HEK293T (cell line): ENCODE results near the gene DLX4.

ENCODE experiments used
- CTCF ChIA-PET: fragments of 350-600 bp; formaldehyde crosslinking; extraction: SDS; loops from one replicate; lab custom pipeline; 2021; ENCODE audit warnings: antibody characterized with exemption, inconsistent platforms; lab: Yijun Ruan, JAX
- POLR2A ChIA-PET: fragments of 350-600 bp; formaldehyde crosslinking; extraction: SDS; loops from one replicate; lab custom pipeline; 2020; ENCODE audit warnings: antibody characterized with exemption, inconsistent platforms; lab: Yijun Ruan, JAX
- DNase-seq: peaks from one replicate; pipeline ENCODE4 v3.0.0; 2012; ENCODE audit warnings: mixed read lengths; ENCODE audit errors: extremely low spot score
- ARNT ChIP-seq: fragments of 450-650 bp; IDR thresholded peaks from 2 replicates; pipeline ENCODE4 v1.6.1; 2017; ENCODE audit warnings: mild to moderate bottlenecking
- BHLHE40 ChIP-seq: fragments of 450-650 bp; IDR thresholded peaks from 2 replicates; pipeline ENCODE4 v1.6.1; 2016; ENCODE audit warnings: mild to moderate bottlenecking, moderate library complexity, borderline replicate concordance
- CTBP1 ChIP-seq: fragments of 450-650 bp; IDR thresholded peaks from 2 replicates; pipeline ENCODE4 v1.6.1; 2016; ENCODE audit warnings: borderline replicate concordance
- ELF4 ChIP-seq: fragments of 450-650 bp; IDR thresholded peaks from 2 replicates; pipeline ENCODE4 v1.6.1; 2017; ENCODE audit warnings: antibody characterized with exemption
- FOXA1 ChIP-seq: fragments of 450-650 bp; IDR thresholded peaks from 2 replicates; pipeline ENCODE4 v1.6.1; 2016; ENCODE audit warnings: mild to moderate bottlenecking
- FOXK2 ChIP-seq: fragments of 450-650 bp; IDR thresholded peaks from 2 replicates; pipeline ENCODE4 v1.6.1; 2016; ENCODE audit warnings: mild to moderate bottlenecking
- FOXM1 ChIP-seq: fragments of 450-650 bp; IDR thresholded peaks from 2 replicates; pipeline ENCODE4 v1.6.1; 2017; ENCODE audit warnings: mild to moderate bottlenecking, borderline replicate concordance
- HDGF ChIP-seq: fragments of 450-650 bp; IDR thresholded peaks from 2 replicates; pipeline ENCODE4 v1.6.1; 2017; ENCODE audit warnings: antibody characterized with exemption, borderline replicate concordance
- L3MBTL2 ChIP-seq: fragments of 450-650 bp; conservative IDR thresholded peaks from 2 replicates; pipeline ENCODE4 v1.6.1; 2016; ENCODE audit warnings: mild to moderate bottlenecking
- LEF1 ChIP-seq: fragments of 450-650 bp; IDR thresholded peaks from 2 replicates; pipeline ENCODE4 v1.6.1; 2017; ENCODE audit warnings: mild to moderate bottlenecking, borderline replicate concordance
- NFRKB ChIP-seq: fragments of 450-650 bp; IDR thresholded peaks from 2 replicates; pipeline ENCODE4 v1.6.1; 2016; ENCODE audit warnings: mild to moderate bottlenecking, moderate library complexity
- SP1 ChIP-seq: fragments of 450-650 bp; IDR thresholded peaks from 2 replicates; pipeline ENCODE4 v1.6.1; 2017
- SUZ12 ChIP-seq: fragments of 450-650 bp; IDR thresholded peaks from 2 replicates; pipeline ENCODE4 v1.6.1; 2016; ENCODE audit warnings: mild to moderate bottlenecking
- TARDBP ChIP-seq: fragments of 450-650 bp; IDR thresholded peaks from 2 replicates; pipeline ENCODE4 v1.6.1; 2016
- ZNF384 ChIP-seq: fragments of 450-650 bp; IDR thresholded peaks from 2 replicates; pipeline ENCODE4 v1.6.1; 2016
- TF ChIP-seq, protein P1 (sequence below): fragments of 450-650 bp; IDR thresholded peaks from 2 replicates; pipeline ENCODE4 v1.6.1; 2016

The DLX4 gene

DNA sequence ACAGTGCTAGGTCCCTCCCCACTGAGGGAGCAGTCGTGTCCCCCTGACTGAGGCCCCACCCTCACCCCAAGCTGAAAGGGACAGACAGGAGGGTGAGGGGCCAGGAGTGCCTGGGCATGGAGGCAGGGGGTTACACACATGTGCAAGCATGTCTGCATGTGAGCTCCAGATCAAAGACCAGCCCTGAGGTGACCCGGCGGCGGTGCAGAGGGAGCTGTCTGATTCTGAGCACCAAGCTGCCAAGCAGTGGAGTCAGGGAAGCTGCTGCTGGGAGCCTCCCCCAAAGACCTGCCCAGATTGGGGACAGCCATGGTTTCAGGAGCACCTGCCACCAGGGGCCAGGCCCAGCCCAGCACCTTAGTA lies 20.5 kb downstream of the DLX4 start:
- ChIA-PET POLR2A (interaction anchor here (1.5 kb wide), 1 partner anchor 11 kb away, joined by 4 read pairs; no protein-coding TSS in a partner anchor), CTCF (interaction anchor here (0.6 to 1.3 kb wide), 3 partner anchors 38 to 100 kb away, joined by 3 to 7 read pairs (median 3); no protein-coding TSS in a partner anchor)
- no peak for DNase-seq
- TF ChIP-seq CTBP1, result no peak
- no peak for TF ChIP-seq ELF4
- TF ChIP-seq SP1, result no peak
- TF ChIP-seq FOXK2, result no peak
- no peak for TF ChIP-seq FOXA1
- no peak for TF ChIP-seq ARNT
- no peak for TF ChIP-seq L3MBTL2
- no peak for TF ChIP-seq ZNF384
- no peak for TF ChIP-seq HDGF

DNA sequence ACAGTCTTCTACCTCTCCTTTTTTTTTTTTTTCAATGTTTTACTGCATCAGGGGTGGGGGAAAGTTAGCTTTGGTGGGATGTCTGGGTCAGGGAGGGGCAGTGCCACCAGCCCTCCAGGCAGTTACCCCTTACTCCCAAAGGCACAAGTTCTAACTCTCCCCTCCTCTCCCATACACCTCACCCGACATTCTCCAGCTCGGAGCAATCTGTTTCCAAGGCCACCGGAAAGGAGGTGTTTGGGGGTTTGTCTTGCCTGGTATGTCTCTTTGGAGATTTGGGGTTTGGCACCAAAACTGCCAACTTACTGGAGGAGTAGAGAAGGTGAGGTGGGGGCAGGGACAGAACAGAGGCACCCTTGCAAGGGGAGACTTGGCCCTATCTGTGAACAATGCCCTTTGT lies 21.3 kb downstream of the DLX4 start:
- DNase-seq, result no peak
- CTCF ChIA-PET, result interaction anchor here (0.6 to 1.3 kb wide), 4 partner anchors 34 to 129 kb away, joined by 3 to 7 read pairs (median 4); no protein-coding TSS in a partner anchor
- POLR2A ChIA-PET, result interaction anchor here (1.5 kb wide), 1 partner anchor 12 kb away, joined by 4 read pairs; no protein-coding TSS in a partner anchor
- TF ChIP-seq ELF4 (no peak), CTBP1 (no peak)
- TF ChIP-seq, protein P1, sequence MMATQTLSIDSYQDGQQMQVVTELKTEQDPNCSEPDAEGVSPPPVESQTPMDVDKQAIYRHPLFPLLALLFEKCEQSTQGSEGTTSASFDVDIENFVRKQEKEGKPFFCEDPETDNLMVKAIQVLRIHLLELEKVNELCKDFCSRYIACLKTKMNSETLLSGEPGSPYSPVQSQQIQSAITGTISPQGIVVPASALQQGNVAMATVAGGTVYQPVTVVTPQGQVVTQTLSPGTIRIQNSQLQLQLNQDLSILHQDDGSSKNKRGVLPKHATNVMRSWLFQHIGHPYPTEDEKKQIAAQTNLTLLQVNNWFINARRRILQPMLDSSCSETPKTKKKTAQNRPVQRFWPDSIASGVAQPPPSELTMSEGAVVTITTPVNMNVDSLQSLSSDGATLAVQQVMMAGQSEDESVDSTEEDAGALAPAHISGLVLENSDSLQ, result no peak

DNA sequence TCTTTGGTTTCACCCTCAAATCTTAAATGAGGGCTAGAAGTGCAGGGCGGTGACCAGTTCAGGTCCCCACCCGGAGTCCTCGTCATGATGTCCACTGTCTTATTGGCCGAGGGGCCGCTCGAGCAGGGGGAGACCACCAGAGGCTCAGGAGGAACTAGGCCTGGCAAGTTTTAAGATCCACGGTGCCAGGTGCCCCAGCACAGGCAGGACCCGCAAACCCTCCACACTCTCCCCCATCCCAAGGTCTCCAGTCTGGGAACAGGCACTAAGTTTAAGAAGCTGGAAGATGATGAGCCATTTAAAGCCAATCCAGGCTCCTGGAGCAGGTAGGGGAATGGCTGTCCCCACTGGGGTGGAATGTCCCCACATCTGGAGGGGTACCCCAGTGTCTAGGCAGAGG lies 21.9 kb downstream of the DLX4 start:
- no peak for DNase-seq
- TF ChIP-seq FOXA1 (no peak), NFRKB (no peak), CTBP1 (no peak), SUZ12 (no peak), FOXM1 (no peak), FOXK2 (no peak)
- ChIA-PET CTCF (interaction anchor here (0.5 to 1.1 kb wide), 3 partner anchors 34 to 103 kb away, joined by 3 to 5 read pairs (median 4); no protein-coding TSS in a partner anchor), POLR2A (interaction anchor here (1.5 kb wide), 1 partner anchor 13 kb away, joined by 4 read pairs; no protein-coding TSS in a partner anchor)

DNA sequence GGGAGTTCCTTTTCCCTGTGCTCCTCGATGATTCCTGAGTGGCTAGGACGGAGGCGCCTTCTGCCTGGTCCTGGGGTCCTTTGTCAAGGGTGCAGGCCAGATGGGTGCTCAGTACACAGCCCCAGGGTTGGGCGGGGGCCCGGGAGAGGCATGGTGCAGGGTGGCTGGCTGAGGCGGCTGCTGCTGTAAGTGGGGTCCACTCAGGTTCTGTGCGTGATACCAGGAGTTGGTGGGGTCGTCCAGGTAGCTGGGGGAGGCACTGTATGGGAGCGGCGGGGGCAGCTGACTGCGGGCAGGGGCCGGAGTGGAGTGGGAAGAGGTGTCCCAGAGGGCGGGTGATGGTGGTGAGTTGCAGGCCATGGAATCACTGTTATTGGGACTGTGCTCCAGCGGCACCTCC lies 22.4 kb downstream of the DLX4 start:
- POLR2A ChIA-PET, result no interaction called here
- DNase-seq, result no peak
- CTCF ChIA-PET, result interaction anchor here (0.5 to 1.1 kb wide), 2 partner anchors 35 to 103 kb away, joined by 3 to 4 read pairs; no protein-coding TSS in a partner anchor

DNA sequence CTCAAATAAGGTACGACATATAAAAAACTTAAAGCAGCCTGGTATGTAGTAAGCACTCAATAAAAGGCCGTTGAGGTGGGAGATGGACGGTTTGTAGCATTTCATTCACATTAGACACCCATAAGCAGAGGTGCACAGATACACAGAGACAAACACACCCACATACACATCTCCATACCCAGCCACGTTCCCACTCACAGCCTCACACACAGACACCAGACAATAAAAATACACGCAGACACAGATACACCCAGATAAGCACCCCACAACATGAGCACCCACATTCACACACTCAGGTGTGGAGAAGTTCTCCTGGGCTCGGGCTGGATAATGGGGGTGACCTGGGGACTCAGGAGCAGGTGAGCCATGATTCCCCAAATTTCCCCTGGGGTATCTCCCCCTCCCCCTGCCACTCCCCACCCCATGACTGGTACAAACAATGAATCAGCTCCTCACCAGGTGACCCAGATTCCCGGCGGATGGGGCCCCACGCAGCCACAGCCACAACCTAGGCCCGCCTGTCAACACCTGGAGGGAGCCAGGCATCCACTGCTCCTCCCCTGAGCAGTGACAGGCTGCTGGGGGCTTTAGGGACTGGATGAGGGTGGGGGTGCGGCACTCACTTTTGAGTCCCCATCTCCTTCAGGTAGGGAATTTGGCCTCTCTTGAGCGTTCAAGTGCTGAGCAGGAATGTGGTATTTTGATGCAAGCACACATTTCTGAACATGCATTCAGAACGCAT lies 23.4 kb downstream of the DLX4 start:
- TF ChIP-seq TARDBP, result no peak
- TF ChIP-seq ZNF384, result no peak
- no peak for TF ChIP-seq FOXK2
- TF ChIP-seq NFRKB, result no peak
- no peak for TF ChIP-seq FOXM1
- no peak for TF ChIP-seq CTBP1
- no peak for TF ChIP-seq ARNT
- TF ChIP-seq L3MBTL2, result no peak
- no peak for TF ChIP-seq SP1
- no peak for TF ChIP-seq LEF1
- no peak for TF ChIP-seq BHLHE40
- no peak for TF ChIP-seq ELF4
- no peak for TF ChIP-seq SUZ12
- no peak for TF ChIP-seq FOXA1
- TF ChIP-seq HDGF, result no peak
- no peak for DNase-seq
- CTCF ChIA-PET, result no interaction called here
- POLR2A ChIA-PET, result no interaction called here

More for the DNA sequence above, 22.4 kb downstream of the DLX4 start:
- no peak for TF ChIP-seq BHLHE40
- TF ChIP-seq HDGF, result no peak
- no peak for TF ChIP-seq LEF1
- no peak for TF ChIP-seq L3MBTL2
- no peak for TF ChIP-seq FOXA1
- no peak for TF ChIP-seq FOXK2
- no peak for TF ChIP-seq ZNF384
- no peak for TF ChIP-seq ARNT
- TF ChIP-seq, protein P1, result no peak
- TF ChIP-seq SUZ12, result no peak
- no peak for TF ChIP-seq TARDBP
- TF ChIP-seq SP1, result no peak
- no peak for TF ChIP-seq NFRKB
- no peak for TF ChIP-seq ELF4
- TF ChIP-seq CTBP1, result no peak
- TF ChIP-seq FOXM1, result no peak

DNA sequence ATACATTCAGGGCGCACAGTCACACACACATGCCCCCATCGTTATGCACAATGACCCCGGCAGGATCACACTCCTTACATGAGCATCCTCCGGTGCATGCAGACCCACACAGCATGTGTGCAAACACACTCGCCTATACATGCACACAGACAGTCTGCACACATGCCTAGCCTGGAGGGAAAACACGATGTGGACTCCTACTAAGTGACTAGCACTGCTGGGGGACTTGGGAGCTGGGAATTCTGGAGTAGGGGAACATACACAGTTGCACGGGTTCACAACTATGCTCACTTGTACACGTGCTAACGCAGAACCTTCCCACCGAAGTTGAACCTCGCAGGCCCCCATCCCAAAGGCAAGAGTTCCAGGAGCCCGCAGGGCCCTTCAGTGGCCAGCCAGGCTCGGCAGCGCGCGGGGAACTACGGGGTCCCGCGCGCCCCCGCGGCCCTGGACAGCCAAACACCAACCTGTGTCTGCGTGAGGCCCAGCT lies 24.0 kb downstream of the DLX4 start:
- POLR2A ChIA-PET, result no interaction called here
- no peak for TF ChIP-seq L3MBTL2
- no peak for TF ChIP-seq SP1
- no peak for TF ChIP-seq CTBP1
- TF ChIP-seq LEF1, result no peak
- TF ChIP-seq ELF4, result no peak
- TF ChIP-seq NFRKB, result no peak
- no peak for TF ChIP-seq ZNF384
- no peak for TF ChIP-seq FOXA1
- TF ChIP-seq BHLHE40, result no peak
- TF ChIP-seq FOXK2, result no peak
- no peak for TF ChIP-seq FOXM1
- no peak for TF ChIP-seq TARDBP
- TF ChIP-seq ARNT, result no peak
- TF ChIP-seq HDGF, result no peak
- TF ChIP-seq, protein P1, result no peak
- no peak for TF ChIP-seq SUZ12
- no peak for DNase-seq
- CTCF ChIA-PET, result no interaction called here
